Cardiac septum (tissue), 1 donor: ENCODE data around the gene STUM. TPM values are rescaled to one million over a fixed set of nuclear protein-coding genes. Genes with fewer than 3 reads are reported as not detected.

Source experiments
- DNase-seq: peaks from one replicate; pipeline ENCODE4 v3.0.0-alpha.2; 2020; ENCODE audit warnings: low spot score
- intact Hi-C: fragments of 100-400 bp; cut with DNase I; formaldehyde crosslinking; loops from one replicate; pipeline ENCODE4 v1.14.0; 2022
- total RNA-seq: library from RNA; stranded (reverse); fragmentation: NEBNext Ultra II Directional; extraction: Animal tissue kit (Norgen Biotek cat#: 25700); gene quantifications from one replicate; pipeline ENCODE4 v1.2.1, GENCODE V29; 2021
- donor health status: DM: no; HTN: no; CAD: no.

The STUM gene
- total RNA-seq, 1 donor from 2014 or later: 0.78 TPM

DNA sequence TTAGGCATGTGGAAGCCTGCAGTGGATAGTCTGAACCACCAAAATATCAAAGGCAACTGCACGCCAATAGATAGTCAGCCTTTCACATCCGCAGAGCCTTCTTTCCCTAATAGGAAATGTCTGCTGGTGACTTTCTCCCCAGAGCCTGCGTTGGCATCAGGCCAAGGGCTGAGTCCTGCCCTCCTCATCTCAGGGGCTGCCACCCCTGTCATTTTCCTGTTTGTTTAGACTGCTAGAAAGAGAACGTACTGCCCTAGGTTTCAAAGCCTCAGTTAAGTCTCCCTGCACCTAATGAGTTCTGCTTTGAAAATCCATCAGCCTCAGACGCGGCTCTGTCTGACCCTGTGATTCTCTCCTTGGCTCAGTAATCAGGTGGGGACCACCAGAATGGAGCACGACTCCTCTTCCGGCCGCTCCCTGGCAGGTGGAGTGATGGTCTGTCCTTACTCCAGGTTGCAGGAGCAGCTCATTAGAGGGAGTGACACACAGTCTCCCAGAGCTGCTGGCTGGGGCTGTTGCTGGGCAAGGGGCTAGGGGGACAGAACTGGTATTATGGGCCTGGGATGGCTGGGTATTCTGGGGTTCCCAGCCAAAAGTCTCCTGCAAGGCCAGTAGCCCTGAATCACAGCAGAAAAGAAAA lies 27.3 kb downstream of the STUM start:
- DNase-seq: peak; percentile 41
- intact Hi-C loops: no loop called here

DNA sequence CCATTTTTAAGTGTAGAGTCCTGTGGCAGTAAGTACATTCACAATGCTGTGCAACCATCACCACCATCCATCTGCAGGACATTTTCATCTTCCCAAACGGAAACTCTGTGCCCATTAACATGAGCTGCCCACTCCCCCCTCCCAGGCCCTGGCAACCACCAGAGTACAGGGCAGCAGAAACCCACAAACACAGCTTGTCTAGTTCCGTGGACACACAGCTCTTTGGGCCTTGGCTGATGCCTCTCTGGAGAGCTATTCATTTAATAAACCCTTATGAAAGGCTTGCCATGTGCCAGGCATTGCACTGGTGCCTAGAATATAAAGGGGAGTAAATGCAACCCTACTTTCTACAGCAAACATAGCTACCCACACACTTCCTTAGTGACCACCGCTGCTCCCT lies 28.0 kb downstream of the STUM start:
- DNase-seq: peak; percentile 68
- intact Hi-C loops: no loop called here

DNA sequence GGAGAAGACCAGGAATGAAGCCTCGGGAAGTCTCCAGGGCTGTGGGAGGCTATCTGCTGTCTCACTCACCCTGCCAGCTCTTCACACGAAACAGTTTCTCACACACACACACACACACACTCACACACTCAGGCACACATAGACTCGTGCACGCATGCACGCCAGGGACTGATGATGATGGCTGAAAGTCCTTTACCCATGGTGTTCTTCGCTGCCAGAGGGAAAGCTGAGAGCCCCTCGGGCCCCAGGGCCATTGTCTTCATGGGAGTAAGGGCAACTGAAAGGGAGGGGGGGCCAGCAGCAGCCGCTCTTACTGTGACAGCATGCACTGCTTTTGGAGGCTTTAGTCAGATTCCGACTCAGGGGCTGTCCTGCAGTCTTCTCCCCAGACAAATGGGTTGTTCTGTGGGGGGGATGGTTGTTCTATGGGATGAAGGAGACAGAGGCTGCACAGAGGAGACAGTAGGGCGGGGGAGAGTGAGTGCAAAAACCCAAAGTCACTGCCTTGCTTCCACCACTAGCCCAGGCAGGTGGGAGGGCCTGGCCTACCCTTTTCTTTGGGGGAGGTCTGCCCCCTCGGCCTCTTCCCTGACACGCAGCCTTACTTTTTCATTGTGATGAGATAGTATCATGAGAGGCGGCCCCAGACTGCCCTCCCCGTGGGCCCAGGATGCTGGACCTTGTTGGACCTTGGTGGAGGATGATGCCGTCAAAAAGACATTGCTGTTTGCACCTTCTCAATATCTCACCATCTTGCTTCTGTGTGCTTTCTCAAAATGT lies 29.0 kb downstream of the STUM start:
- DNase-seq: peak; percentile 53
- intact Hi-C loops: no loop called here

DNA sequence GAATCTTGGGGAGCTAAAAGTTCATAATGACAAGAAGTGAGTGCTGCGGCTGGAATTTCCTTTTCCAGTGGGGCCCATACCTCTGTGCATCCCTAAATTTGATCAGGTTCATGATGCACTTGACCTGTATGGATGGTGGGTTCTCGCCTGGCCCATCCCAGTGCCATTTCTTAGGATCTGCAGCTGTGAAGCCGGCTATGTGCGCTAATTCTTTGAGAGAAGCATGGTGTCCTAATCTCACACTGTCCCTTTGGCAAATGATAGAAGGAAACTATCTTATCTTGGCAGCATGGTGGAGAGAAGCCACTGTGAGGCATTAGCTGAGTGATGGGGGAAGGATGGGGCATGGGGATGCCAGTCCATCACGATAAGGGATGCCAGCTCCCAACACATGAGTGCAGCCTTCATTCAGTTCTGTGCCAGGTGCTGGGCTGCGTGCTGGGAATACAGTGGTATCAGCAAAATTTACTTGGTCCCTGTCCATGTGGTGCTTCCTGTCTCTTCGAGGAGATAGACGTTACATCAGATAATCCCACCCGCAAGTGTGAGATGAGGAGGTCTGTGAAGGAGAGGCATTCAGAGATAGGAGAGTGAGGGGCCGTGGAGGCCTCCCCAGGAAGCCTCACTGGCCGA lies 30.5 kb downstream of the STUM start:
- intact Hi-C loops: no loop called here

DNA sequence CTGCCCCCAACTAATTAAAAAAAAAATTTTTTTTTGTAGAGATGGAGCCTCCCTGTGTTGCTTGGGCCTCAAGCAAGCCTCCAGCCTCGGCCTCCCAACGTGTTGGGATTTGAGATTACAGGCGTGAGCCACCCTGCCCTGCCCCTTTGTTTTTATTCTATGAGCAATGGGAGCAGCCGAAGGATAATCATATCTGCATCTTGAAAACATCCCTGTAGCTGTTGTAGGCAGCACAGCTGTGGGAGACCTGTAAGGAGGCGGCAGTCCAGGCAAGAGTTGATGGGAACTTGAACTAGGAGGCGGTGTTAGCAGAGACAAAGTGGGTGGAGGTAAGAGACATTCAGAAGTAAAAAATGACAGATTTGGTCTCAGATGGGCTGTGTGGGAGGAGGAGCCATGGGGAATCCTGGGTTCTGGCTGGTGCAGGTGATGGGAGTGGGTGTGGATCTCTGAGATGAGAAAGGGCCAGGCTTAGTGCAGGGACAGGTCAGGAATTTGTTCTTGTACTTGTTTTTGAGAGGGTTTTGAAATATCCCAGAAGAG lies 31.3 kb downstream of the STUM start:
- intact Hi-C loops: no loop called here
- DNase-seq: no peak

More for the DNA sequence above, 30.5 kb downstream of the STUM start:
- no peak for DNase-seq

DNA sequence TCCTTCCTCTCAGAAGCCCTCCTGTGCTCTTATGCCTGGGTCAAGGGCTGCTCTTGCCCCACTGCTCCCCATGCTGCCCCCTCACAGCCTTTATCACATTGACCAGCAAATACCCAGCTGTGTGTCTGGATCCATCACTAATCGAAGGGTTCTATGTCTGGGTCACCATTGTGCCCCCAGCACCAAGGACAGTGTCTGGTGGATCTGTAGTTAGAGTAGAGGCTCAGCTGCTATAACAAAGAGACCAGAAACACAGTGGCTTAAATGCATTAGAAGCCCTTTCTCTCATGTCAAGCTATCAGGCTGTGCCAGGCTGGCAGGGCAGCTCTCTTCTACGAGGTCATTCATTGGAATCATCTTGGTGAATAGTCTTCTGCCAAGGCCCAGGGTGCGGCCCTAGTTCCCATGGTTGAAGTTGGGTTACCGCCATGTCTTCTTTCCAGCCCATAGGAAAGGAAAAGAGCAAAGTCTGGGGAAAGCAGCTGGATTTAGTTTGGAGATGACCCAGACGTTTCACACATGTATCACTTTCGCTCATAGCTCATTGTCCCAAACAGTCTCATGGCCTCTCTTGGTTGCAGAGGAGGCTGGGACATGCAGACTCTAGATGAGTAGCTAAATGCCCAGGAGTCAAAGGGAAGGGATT lies 32.2 kb downstream of the STUM start:
- intact Hi-C loops: no loop called here
- DNase-seq: no peak

DNA sequence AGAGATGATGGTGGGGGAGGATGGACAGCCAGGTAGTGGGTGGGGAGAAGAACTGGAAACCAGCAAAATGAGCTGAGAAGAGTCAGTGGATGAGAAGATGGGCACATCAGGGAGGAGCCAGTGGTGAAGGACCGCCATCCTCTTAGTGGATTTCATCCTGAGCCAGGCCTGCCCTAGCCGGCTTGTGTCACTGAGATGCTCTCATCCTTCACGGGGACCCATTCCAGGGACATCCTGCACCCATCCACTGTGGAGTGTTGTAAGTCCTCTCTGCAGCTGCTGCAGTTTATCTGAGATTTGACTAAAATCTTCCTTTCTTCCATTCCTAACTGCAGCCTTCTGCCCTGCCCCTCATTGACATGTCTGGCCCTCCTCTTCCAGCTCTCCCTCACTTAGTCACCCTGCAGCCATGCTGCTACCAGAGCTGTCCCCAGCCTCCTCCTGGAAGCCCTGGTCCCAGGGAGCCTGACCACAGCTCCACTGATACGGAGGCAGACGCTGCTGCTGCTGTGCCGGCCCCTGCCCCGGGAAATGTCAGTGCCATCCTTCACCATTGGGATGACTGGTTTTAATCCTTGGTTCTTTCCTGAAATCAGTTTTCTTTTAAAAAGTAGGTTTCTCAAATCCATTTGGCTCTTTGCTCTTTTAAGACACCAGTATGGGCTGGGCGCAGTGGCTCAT lies 33.2 kb downstream of the STUM start:
- no peak for DNase-seq
- intact Hi-C loops: no loop called here

DNA sequence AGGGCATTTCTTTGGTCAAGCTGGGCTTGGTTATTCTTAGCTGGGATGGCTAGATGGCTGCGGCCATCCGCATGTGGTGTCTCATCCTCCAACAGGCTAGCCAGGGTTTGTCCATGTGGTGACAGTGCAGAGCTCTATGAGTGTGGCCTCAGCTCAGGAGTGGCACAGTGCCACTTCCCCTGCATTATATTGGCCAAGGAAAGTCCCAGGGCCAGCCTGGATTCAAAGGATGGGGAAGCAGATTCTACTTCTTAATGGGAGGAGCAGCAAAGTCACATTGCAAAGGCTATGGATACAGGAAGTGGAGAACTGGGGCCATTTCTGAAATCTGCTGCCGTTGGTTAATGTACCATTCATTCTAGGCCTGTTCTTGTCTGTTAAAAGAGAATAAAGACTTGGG lies 34.4 kb downstream of the STUM start:
- intact Hi-C loops: no loop called here
- DNase-seq: no peak

DNA sequence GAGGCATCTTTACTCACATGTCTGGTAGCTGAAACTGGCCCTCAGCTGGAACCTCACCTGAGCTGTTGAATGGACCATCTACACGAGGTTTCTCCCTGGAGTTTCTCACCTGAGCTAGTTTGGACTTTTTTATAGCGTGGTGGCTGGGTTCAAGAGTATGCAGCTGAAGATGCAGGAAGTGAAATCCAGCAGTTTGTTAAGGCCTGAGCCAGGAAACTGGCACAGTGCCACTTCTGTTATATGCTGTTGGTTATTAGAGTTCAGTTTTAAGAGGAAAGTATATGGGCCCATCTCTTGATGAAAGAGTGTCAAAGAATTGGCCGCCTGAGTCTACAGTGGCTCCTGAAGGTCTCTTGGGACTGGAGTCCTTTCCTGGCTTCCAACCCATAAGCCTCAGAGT lies 35.6 kb downstream of the STUM start:
- DNase-seq: no peak
- intact Hi-C loops: no loop called here

DNA sequence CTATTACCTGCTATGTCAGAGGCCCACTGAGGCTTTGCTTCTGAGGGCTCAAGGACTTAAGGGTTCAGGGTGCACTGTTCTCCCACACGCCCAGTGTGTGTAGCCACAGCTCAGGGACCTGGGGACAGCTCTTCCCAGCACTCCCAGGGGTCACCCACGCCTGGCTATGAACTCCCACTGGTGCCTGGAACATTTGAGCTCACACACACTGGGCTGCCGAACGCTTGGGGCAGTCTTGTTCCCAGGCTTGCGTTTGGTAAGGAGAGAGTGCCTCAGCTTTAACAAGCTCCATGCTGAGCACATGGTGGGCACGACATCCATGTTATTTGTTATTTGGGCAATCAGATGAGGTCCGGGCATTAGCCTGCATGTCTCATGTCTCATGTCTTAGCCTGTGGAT lies 37.6 kb downstream of the STUM start:
- intact Hi-C loops: no loop called here
- DNase-seq: no peak

DNA sequence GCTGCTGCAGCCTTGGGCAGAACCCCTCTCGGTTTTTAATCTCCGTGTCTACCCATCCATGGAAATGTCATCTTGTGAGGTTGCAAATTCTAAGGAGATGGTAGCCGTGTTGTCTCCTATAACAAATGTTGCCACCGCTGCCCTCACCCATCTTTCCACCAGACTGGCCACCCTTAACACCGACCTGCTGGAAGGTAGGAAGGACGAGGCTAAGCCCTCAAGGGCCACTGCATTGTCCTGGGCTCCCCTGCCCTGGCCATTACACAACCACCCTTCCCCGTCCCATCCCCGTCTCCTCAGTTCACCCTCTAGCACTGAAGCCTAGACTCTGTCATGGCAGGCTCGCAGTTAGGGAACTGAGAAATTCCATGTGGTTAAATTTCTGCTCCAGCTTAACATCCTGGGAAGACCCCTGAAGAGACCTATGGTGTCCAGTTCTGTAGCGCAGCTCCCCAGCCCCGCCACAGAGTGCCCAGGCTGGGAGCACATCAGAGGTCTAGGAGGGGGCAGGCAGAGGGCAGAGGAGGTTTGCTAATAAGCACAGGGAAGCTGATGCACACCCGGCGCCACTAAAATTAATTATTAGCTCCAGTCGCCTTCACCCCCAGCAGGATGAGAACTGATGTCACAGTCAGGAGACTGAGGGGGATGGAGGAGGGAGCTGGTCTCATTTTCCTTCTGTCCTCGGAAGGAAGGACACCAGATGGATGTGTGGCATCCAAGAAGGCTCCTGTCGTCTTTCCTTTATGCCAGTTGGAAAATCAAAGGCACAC lies 38.3 kb downstream of the STUM start:
- intact Hi-C loops: no loop called here
- no peak for DNase-seq

DNA sequence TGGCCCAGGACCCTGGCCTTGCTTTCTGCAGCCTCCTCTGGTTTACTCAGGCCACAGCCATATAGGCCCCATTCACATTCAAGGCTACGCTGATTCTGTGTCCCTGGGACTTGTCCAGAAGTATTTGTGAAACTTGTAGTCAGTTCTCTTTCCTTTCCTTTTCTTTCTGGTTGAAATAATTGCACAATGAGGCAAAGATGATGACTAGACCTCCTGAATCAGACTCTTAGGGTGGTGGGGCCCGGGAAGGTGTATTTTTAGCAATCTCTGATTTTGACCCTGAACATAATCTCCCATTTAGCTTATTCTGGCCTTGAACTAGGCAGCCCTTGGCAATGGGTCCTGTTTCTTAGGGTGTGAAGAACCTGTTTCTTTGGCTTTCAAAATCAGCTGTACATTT lies 39.9 kb downstream of the STUM start:
- intact Hi-C loops: no loop called here
- no peak for DNase-seq

DNA sequence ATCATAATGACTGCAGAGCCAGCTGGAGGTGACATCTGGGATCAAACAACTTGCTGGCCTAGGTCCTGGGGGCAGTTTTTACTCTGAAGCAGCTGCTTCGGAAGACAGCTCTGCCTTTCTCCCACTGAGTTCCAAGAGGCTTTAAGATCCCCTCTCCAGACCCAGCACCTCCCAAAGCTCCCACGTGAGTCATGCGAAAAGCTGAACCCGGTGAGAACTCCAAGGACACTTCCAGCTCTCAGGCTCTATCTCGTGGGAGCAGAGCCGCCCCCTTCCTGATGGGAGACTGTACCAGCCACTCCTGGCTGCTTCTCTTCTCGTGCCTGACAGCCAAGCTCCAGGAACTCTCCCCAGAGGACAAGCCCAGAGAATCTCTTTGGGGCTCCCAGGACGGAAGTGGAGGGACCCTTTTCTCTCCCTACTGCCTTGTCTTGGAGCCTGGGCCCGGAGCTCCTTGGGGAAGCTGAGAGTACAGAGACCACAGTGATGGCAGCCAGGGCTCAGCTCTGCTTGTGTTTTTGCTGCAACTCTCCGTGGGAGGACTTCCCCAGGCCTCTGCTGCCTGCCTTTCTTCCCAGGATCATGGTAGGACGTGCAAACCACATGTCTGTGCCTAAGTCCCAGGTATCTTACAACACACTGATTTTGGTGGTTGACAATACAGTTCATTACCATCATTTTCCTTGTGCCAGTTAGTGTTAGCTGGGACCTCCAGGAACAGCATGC lies 40.6 kb downstream of the STUM start:
- intact Hi-C loops: no loop called here
- DNase-seq: no peak

DNA sequence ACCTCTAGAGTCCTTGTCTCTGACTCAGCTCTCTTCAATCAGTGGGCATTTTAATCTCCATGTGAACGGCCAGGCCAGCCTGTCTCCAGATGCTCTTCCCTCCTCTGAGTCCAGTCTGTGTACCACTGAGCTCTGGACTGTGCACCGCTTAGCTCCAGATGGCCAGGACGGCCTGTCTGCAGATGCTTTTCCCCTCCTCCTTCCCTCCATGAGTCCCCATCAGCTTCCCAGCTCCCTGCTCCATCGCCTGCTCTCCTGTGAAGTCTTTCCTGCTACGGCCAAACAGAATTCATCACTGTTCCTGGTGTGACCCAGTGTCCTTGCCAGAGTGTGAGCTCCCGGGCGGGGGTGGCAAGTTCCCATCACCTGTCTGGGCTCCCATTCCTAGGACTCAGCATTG lies 42.0 kb downstream of the STUM start:
- intact Hi-C loops: no loop called here
- no peak for DNase-seq

DNA sequence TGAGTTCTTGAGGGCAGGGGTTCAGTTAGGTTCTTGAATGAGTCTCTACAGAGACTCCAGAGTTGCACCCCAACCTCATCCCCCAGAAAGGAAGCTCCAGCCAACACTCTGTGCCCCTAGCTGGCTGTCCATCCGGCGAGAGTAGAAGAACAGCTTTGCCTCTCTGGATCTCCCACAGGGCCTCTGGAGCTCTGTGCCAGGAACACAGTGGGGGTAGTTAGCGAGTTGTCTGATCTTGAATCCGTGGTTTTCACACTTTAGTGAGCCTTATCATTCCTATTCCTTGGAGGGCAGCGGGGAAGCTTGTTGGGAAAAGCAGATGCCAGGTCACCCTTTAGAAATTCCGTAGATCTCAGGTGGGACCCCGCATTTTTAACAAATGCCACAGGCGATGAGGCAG lies 45.0 kb downstream of the STUM start:
- intact Hi-C loops: no loop called here
- DNase-seq: no peak

DNA sequence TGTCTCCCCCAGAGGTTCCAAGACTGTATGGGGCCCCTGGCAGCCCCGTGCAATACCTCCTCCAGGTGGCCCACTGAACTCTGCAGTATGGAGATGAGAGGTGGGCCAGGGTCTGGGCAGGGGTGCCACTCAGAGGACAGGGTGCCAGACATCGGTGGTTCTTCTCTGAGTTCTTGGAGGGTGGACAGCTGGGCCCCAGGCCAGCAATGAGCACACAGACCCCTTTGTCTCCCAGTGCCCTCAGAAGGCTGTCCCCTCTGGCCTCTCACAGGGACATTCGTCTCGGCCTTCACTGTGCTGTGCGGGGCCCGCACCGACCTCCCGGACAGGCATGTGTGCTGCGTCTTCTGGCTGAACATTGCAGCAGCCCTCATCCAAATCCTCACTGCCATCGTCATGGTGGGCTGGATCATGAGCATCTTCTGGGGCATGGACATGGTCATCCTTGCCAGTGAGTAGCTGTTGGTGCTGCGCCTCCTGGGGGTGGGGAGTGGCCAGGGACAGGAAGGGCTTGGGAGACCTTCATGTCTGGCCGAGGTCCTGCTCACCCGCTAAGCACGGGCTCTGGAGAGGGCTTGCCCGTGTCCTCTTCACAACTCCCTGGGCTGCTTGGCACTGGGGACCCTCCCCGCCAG lies 48.1 kb downstream of the STUM start:
- peak; percentile 49 for DNase-seq
- intact Hi-C loops: no loop called here

DNA sequence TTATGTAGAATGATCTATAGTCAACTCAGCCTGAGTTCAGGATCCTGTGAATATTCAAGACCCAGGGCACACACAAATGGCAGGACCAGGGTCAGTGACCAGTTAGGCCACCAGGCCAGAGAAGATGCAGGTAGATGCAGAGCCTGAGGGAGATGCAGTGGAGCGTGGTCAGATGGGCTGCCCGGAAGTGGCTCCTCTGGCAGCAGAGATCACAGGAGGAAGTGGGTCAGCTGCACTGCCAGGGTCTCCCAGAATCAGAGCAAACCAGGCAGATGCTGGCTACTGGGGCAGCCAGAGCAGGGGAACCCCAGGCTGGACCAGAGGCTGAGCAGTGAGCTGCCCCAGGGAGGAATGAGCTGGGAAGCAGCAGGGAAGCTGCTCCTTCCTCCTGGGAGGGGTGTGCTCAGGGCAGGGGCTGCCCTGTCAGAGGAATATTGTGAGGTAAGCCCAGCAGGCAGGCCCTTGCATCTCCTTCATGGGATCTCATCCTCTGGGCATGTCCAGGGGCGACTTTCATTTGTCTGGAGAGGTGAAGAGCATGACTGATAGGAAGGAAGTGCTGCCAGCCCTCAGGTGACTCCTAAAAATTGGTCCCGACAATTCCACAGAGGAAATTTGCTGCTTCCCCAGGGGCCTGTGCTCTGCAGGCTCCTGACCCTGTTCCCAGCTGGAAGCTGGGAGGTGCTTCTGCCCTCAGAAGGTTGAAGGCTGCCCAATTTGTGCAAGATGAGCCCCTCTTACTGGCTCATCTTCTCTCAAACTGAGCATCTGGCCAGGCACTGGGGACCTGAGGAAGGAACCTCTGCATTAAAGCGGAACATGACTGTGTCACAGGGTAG lies 49.3 kb downstream of the STUM start:
- intact Hi-C loops: no loop called here

More for the DNA sequence above, 49.3 kb downstream of the STUM start:
- DNase-seq: peak; percentile 47
